ENCODE results near the gene RNF152.

Gene RNF152, protein sequence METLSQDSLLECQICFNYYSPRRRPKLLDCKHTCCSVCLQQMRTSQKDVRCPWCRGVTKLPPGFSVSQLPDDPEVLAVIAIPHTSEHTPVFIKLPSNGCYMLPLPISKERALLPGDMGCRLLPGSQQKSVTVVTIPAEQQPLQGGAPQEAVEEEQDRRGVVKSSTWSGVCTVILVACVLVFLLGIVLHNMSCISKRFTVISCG

DNA sequence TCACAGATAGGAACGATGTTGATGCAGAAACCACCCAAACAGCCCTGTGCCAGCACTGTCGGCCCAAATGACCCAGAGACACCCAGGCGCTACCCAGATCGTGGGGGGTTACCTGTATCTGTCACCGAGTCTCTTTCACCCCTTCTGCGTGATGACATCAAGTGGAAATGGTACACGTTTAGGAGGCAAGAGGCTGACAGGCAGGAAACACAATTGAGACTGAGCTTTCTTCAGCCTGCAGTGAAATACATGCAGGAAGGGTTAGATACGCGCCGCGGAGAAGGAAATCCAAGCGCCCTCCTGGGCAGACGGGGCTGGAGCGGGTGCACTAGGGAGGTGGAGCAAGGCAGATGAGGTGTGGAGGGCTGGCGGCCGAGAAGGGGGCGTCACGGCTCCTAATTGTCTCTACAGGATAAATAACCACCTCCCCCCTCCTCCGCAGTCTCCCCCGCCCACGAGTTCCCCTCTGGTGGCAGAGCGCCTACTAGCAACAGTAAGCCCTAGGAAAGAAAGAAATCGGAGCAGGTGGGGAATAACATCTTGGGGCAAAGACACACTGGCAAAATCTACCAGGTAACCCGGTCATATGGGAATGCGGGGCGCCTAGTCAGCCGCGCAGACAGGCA lies at the start of gene RNF152:
TSS of gene RNF152 (minus strand) at position 325 of the 626 bp plus-strand sequence. CDS start 76,544 bp downstream, outside the sequence.
- no peak for DNase-seq (ENCODE audit: low read depth in 2 of 2, low spot score in 1 of 2)

GRCh38 chr18:61941948-61942471 lies 49.2 kb upstream of the RNF152 start:
- no peak for DNase-seq (ENCODE audit: low read depth in 2 of 2, low spot score in 1 of 2)

DNA sequence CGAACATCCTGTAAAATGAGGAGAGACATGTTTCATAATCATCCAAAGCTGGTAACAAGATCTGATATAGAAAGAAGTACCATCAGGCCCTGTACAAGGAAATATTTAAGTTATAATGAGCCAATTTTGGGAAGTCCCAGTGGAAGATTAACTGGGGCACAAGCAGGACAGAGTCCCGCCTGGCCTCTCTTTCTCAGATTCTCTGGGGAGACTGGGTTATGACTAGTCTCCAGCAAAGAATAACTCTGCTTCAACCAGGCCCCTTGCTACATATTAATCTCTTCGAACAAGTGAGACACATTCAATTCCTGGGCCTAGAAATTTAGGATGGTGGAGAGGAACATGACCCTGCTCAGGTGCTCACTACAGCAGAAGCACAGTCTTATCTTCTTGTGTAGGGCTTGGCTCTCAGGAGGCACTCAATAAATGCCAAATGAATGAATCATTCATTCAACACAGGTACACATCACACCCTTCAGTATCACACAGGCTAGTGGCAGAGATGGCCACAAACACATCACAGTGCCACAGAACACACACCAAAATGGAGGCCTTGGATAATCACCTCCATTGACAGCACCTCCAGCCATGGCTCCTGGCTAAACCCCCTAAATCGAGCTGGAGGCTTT lies 46.4 kb upstream of the RNF152 start:
- DNase-seq (ENCODE audit: low read depth in 2 of 2, low spot score in 1 of 2): no peak

- DNase-seq (ENCODE audit: low read depth in 2 of 2, low spot score in 1 of 2): no peak
Observed at GRCh38 chr18:61935362-61935761, 42.6 kb upstream of the RNF152 start.

DNA sequence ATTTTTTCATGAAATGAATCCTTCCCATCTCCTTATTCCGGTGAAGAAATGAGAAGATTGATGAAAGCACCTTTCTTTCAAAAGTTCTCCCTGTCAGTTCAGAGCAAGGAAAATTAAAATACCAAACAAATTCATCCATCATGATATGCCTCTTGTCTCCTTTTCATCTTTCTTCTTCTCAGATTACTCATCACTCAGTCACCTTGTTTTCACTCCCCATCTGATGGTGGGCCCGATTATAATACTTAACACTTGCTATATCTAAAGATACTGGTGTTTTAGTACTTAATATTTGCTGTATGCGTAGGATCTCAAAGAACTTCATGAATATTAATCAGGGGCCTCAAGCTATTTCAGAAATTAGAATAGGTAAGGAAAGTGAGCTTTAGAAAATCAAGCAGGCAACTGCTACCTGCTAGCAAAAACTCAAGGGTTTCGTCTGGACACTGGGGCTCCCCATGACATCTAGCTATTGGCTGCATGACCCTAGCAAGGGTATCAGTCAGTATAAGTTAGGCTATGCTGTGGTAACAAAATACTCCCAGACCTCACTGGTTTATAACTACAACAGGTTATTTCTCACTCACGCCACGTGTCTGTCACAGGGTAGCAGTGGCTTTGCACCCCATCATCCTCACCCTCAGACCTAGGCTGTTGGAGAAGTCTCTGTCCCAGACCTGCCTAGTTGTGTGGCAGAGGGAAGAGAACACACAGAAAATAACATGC lies 39.0 kb upstream of the RNF152 start:
- no peak for DNase-seq (ENCODE audit: low read depth in 2 of 2, low spot score in 1 of 2)

GRCh38 chr18:61929881-61930640 lies 37.3 kb upstream of the RNF152 start:
- DNase-seq (ENCODE audit: low read depth in 2 of 2, low spot score in 1 of 2): no peak

GRCh38 chr18:61926532-61926931 lies 33.7 kb upstream of the RNF152 start:
- no peak for DNase-seq (ENCODE audit: low read depth in 2 of 2, low spot score in 1 of 2)

DNA sequence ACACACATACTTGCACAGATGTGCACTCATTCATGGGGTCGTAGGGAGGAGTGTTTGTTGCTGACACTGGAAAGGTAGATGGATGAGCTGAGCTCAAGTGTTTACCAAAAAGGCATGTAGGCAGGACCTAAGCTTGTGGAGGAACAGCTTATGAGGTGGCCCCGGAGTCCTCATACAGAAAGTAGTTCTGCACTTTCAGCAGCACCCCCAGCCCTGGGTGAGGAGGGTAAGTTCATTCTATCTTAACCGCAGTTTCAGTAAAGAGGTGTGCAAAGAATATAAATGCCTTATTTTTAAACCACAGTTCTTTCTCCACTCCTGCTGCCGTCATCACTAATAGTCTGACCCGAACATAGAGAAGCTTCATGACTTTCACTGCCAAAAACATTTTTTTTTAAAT lies 31.7 kb upstream of the RNF152 start:
- no peak for DNase-seq (ENCODE audit: low read depth in 2 of 2, low spot score in 1 of 2)

- DNase-seq (ENCODE audit: low read depth in 2 of 2, low spot score in 1 of 2): no peak
Observed at GRCh38 chr18:61922435-61922834, 29.6 kb upstream of the RNF152 start.

- DNase-seq (ENCODE audit: low read depth in 2 of 2, low spot score in 1 of 2): no peak
Observed at GRCh38 chr18:61921621-61922235, 28.9 kb upstream of the RNF152 start.

- DNase-seq (ENCODE audit: low read depth in 2 of 2, low spot score in 1 of 2): no peak
Observed at GRCh38 chr18:61917818-61918217, 25.0 kb upstream of the RNF152 start.

DNA sequence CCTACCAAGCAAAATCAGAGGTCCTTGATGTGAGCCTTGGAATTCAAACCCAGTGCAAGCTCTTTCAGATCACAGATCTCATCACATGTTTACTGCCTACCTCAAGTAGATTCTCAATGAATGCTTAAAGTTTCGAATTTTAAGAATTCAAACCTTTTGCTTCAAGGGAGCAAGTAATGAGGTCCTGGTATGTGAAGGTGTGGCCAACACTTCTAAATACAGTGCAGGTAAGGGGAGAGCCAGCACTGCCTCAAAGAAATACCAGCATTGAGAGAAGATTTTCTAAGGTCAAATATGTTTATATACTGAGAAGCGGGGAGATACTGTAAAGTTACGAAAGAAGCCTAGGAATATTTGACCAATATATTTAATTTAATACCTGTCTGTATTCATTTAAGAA lies 19.7 kb upstream of the RNF152 start:
- no peak for DNase-seq (ENCODE audit: low read depth in 2 of 2, low spot score in 1 of 2)

- DNase-seq (ENCODE audit: low read depth in 2 of 2, low spot score in 1 of 2): no peak
Observed at GRCh38 chr18:61910101-61910500, 17.3 kb upstream of the RNF152 start.

DNA sequence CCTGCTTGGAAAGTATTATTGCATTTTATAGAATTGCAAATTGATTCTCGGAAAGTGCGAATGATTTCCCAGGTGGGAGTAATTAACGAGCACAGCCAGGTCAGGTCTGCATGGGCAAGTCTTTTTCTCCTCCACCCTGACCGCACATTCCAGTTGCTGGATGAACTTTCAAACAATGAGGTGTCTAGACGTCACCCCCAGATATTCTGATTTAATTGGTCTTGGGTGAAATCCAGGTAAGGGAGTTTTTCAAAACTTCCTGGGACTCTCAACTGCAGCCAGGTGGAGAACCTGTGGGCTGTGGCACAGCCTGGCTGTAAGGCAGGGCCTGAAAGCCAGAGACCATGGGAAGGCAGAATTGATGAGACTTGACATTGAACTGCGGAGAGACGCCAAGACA lies 15.9 kb upstream of the RNF152 start:
- no peak for DNase-seq (ENCODE audit: low read depth in 2 of 2, low spot score in 1 of 2)

- DNase-seq (ENCODE audit: low read depth in 2 of 2, low spot score in 1 of 2): no peak
Observed at GRCh38 chr18:61901323-61901986, 8.6 kb upstream of the RNF152 start.

DNA sequence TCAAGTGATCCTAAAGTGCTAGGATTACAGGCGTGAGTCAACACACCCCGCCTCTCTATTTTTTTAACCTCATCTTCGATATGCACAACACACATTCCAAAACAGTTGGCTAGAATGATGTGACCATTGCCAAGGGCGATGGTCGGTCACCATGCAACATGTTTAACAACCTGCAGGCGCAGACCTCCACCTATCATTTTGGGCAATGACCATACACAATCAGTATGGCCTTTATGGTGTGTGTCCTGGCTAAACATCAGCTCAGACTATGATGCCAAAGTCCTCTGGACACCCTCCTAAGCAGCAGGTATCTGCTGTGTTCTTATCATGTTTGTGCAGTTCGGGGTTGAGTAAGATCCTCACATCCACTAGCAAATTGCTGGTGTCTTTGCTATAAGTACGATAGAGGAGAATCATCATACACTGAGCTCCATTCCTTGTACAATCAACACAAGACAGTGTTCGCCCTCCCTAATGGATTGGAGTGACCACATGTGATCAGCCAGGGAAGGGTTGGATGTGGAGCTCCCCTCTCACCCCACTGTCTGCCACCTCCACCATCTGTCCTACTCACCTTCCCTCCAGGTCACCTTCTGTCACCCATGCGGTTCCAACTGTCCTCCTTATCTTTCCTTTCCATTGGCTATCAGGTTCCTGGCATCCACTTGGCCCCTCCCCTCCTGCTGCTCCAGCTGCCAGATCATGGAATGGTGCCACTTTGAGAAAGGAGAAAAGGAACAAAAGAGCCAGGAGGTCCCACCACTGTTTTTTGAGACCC lies 7.9 kb upstream of the RNF152 start:
- no peak for DNase-seq (ENCODE audit: low read depth in 2 of 2, low spot score in 1 of 2)

DNA sequence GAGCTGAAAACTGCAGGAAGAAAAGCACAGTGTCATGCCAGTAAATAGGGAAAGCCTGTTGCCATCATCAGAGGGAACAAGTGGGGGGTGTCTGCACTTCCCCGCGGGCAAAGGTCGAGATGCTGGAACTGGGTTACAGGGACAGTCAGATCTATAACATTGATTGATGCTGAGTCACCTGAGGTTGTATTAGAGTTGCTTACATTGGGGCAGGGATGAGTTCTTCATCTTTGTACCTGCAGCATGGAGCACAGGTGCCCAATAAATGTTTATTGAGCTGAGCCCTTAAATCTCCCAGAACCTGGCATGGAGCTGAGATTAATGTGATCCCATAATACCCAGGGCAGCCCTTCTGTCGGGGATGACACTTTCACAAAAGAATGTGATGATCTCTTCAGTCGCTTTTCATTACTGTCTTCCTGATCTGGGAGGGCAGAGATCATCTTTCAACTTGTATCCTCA lies 5.9 kb upstream of the RNF152 start:
- DNase-seq (ENCODE audit: low read depth in 2 of 2, low spot score in 1 of 2): no peak

DNA sequence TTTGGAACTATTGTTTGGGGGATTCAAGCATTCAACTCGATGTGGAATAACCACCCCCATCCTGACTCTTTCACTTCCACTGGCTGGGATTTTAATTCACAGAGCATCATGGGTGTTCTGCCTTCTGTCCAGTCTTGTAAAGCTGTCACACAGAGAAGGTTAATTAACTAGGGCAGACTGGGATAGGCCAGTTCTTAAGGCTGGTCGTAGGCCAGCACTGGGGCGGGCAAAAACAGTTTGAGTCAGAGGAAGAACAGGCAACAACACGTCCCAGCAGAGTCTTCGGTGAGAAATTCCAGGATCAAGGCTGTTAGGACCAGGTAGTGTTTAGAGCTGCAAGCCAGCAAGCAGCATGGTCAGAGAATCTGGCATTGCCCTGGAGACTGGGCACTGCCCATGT lies 4.0 kb upstream of the RNF152 start:
- DNase-seq (ENCODE audit: low read depth in 2 of 2, low spot score in 1 of 2): no peak

GRCh38 chr18:61896118-61896517 lies 3.3 kb upstream of the RNF152 start:
- no peak for DNase-seq (ENCODE audit: low read depth in 2 of 2, low spot score in 1 of 2)
